Lower lobe of right lung (tissue), 2 donors: Measurements from ENCODE around the gene MOSMO. TPM values are rescaled to one million over a fixed set of nuclear protein-coding genes. Genes with fewer than 3 reads are reported as not detected.

ENCODE experiments used
- ATAC-seq, 2 donors: fragments of 200-7000 bp; cut with Tn5 transposase; one replicate each; pipeline ENCODE4 v1.9.1; 2020 to 2022; ENCODE audit warnings: mild to moderate bottlenecking in 2 of 2, moderate library complexity in 2 of 2
- DNase-seq: peaks from one replicate; pipeline ENCODE4 v3.0.0-alpha.2; 2020
- H3K27ac ChIP-seq: fragments of 200-600 bp; one replicate; pipeline ENCODE4 v1.8.0; 2022
- H3K27me3 ChIP-seq: fragments of 200-600 bp; one replicate; pipeline ENCODE4 v1.8.0; 2022; ENCODE audit warnings: low read depth
- H3K36me3 ChIP-seq: fragments of 200-600 bp; one replicate; pipeline ENCODE4 v1.8.0; 2022; ENCODE audit warnings: mild to moderate bottlenecking
- H3K4me1 ChIP-seq: fragments of 200-600 bp; one replicate; pipeline ENCODE4 v1.8.0; 2022
- H3K4me3 ChIP-seq: fragments of 200-600 bp; one replicate; pipeline ENCODE4 v1.8.0; 2022; ENCODE audit warnings: mild to moderate bottlenecking
- H3K9me3 ChIP-seq: fragments of 200-600 bp; one replicate; pipeline ENCODE4 v1.8.0; 2022
- CTCF ChIP-seq: fragments of 200-600 bp; IDR thresholded peaks from one replicate; pipeline ENCODE4 v1.8.0; 2022; ENCODE audit warnings: antibody characterized with exemption, mild to moderate bottlenecking
- intact Hi-C: fragments of 100-400 bp; cut with DNase I; formaldehyde crosslinking; loops from one replicate; pipeline ENCODE4 v1.11.0; 2022
- total RNA-seq: library from RNA; stranded (reverse); fragmentation: NEBNext Ultra II Directional; extraction: Animal tissue kit (Norgen Biotek cat#: 25700); gene quantifications from one replicate; pipeline ENCODE4 v1.2.1, GENCODE V29; 2021
- donor health status: DM: no; HTN: yes; CAD: no; lungs with severe emphysema.

MOSMO gene
- total RNA-seq, 1 donor from 2014 or later, result 15.4 TPM

GRCh38 chr16:21971856-21972255 is 36.1 kb upstream of the MOSMO start:
- H3K4me3 ChIP-seq, result no peak overlapping the region
- TF ChIP-seq CTCF, result no peak
- H3K4me1 ChIP-seq, result no peaks in the 10 kb centered on the region
- H3K27ac ChIP-seq, result no peak overlapping the region
- H3K9me3 ChIP-seq, result no peaks in the 10 kb centered on the region
- intact Hi-C loops, result no loop called here
- no peak for DNase-seq
- ATAC-seq, result no peak
- peaks cover 100% of the 10 kb centered on the region for H3K36me3 ChIP-seq
- no peaks in the 10 kb centered on the region for H3K27me3 ChIP-seq

- no peaks in the 10 kb centered on the region for H3K4me1 ChIP-seq
- H3K4me3 ChIP-seq, result no peak overlapping the region
- H3K36me3 ChIP-seq, result peaks cover 100% of the 10 kb centered on the region
- no peak overlapping the region for H3K27ac ChIP-seq
- H3K9me3 ChIP-seq, result no peaks in the 10 kb centered on the region
- no peak for DNase-seq
- H3K27me3 ChIP-seq, result no peaks in the 10 kb centered on the region
- no peak for TF ChIP-seq CTCF
- no peak for ATAC-seq
- intact Hi-C loops, result no loop called here
Observed at GRCh38 chr16:21973945-21974344, 34.0 kb upstream of the MOSMO start.

- no peak for ATAC-seq
- H3K4me1 ChIP-seq, result no peaks in the 10 kb centered on the region
- H3K9me3 ChIP-seq, result no peaks in the 10 kb centered on the region
- no peak for TF ChIP-seq CTCF
- no peak overlapping the region for H3K27ac ChIP-seq
- no peaks in the 10 kb centered on the region for H3K27me3 ChIP-seq
- intact Hi-C loops, result no loop called here
- H3K36me3 ChIP-seq, result peaks cover 99% of the 10 kb centered on the region
- no peak for DNase-seq
- no peak overlapping the region for H3K4me3 ChIP-seq
Observed at GRCh38 chr16:21980032-21980431, 27.9 kb upstream of the MOSMO start.

- Histone ChIP-seq H3K27ac (no peak overlapping the region), H3K27me3 (no peaks in the 10 kb centered on the region), H3K9me3 (no peaks in the 10 kb centered on the region), H3K4me3 (no peak overlapping the region), H3K4me1 (no peaks in the 10 kb centered on the region), H3K36me3 (peaks cover 78% of the 10 kb centered on the region)
- intact Hi-C loops, result no loop called here
- ATAC-seq (no peak), DNase-seq (no peak)
- no peak for TF ChIP-seq CTCF
Observed at GRCh38 chr16:21982108-21982507, 25.8 kb upstream of the MOSMO start.

GRCh38 chr16:21984062-21984461 is 23.8 kb upstream of the MOSMO start:
- DNase-seq (no peak), ATAC-seq (no peak)
- TF ChIP-seq CTCF, result no peak
- Histone ChIP-seq H3K27ac (no peak overlapping the region), H3K36me3 (peaks cover 59% of the 10 kb centered on the region), H3K4me3 (no peak overlapping the region), H3K27me3 (no peaks in the 10 kb centered on the region), H3K4me1 (no peaks in the 10 kb centered on the region), H3K9me3 (no peaks in the 10 kb centered on the region)
- intact Hi-C loops, result no loop called here

- TF ChIP-seq CTCF, result no peak
- no peak overlapping the region for H3K4me3 ChIP-seq
- DNase-seq (no peak), ATAC-seq (no peak)
- H3K4me1 ChIP-seq, result peaks cover 10% of the 10 kb centered on the region
- H3K27me3 ChIP-seq, result no peaks in the 10 kb centered on the region
- peaks cover 44% of the 10 kb centered on the region for H3K36me3 ChIP-seq
- intact Hi-C loops, result no loop called here
- H3K9me3 ChIP-seq, result no peaks in the 10 kb centered on the region
- no peak overlapping the region for H3K27ac ChIP-seq
Observed at GRCh38 chr16:21985524-21985923, 22.4 kb upstream of the MOSMO start.
